ENCODE measurements around the gene GPR32.
"Not testable (repeated sequence)": the region's sequence is repeated elsewhere in the genome, so short reads cannot be mapped to it uniquely, and the experiment has no call there.

Gene GPR32, protein sequence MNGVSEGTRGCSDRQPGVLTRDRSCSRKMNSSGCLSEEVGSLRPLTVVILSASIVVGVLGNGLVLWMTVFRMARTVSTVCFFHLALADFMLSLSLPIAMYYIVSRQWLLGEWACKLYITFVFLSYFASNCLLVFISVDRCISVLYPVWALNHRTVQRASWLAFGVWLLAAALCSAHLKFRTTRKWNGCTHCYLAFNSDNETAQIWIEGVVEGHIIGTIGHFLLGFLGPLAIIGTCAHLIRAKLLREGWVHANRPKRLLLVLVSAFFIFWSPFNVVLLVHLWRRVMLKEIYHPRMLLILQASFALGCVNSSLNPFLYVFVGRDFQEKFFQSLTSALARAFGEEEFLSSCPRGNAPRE

DNA sequence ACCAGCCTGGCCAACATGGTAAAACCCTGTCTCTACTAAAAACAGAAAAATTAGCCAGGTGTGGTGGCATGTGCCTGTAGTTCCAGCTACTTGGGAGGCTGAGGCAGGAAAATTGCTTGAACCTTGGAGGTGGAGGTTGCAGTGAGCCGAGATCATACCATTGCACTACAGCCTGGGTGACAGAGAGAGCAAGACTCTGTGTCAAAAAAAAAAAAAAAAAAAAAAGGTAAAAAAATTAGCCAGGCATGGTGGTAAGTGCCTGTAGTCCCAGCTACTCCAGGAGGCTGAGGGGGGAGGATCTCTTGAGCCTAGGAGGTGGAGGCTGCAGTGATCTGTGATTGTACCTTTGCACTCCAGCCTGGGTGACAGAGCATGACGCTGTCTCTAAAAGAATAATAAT is at the start of gene GPR32:
TSS of gene GPR32 (plus strand) at position 301 of the 400 bp plus-strand sequence. CDS start 137 bp downstream, outside the sequence.
- not testable (repeated sequence) for H3K9me3 ChIP-seq (ENCODE audit: control insufficient read depth, insufficient read depth, low read length); H3K4me2 ChIP-seq (ENCODE audit: low read length); H3K27ac ChIP-seq (ENCODE audit: low read depth, low read length); H4K20me1 ChIP-seq (ENCODE audit: control insufficient read depth, insufficient read depth, low read depth, low read length); H3F3A ChIP-seq (ENCODE audit: control insufficient read depth, insufficient read depth); H3K36me3 ChIP-seq (ENCODE audit: control insufficient read depth, low read length); H3K4me1 ChIP-seq (ENCODE audit: control insufficient read depth, low read length); H3K79me2 ChIP-seq (ENCODE audit: control insufficient read depth, low read length); H3K4me3 ChIP-seq (ENCODE audit: low read length); H3K27me3 ChIP-seq (ENCODE audit: control insufficient read depth, low read length); H3K9me2 ChIP-seq (replicated peaks; ENCODE audit: control insufficient read depth, low read length)

GRCh38 chr19:50720921-50721381 is 49.3 kb upstream of the GPR32 start:
- no peaks in the 10 kb centered on the region for H3F3A ChIP-seq (ENCODE audit: control insufficient read depth, insufficient read depth)
- H3K4me1 ChIP-seq (ENCODE audit: control insufficient read depth, low read length) = peaks cover 30% of the 10 kb centered on the region
- H4K20me1 ChIP-seq (ENCODE audit: control insufficient read depth, insufficient read depth, low read depth, low read length) = no peaks in the 10 kb centered on the region
- H3K9me3 ChIP-seq (ENCODE audit: control insufficient read depth, insufficient read depth, low read length) = no peaks in the 10 kb centered on the region
- no peak overlapping the region for H3K27ac ChIP-seq (ENCODE audit: low read depth, low read length)
- TF ChIP-seq EZH2phosphoT487 (IDR thresholded peaks at IDR 0.05; ENCODE audit: borderline replicate concordance, low read length) = no peak
- TF ChIP-seq, protein P1, sequence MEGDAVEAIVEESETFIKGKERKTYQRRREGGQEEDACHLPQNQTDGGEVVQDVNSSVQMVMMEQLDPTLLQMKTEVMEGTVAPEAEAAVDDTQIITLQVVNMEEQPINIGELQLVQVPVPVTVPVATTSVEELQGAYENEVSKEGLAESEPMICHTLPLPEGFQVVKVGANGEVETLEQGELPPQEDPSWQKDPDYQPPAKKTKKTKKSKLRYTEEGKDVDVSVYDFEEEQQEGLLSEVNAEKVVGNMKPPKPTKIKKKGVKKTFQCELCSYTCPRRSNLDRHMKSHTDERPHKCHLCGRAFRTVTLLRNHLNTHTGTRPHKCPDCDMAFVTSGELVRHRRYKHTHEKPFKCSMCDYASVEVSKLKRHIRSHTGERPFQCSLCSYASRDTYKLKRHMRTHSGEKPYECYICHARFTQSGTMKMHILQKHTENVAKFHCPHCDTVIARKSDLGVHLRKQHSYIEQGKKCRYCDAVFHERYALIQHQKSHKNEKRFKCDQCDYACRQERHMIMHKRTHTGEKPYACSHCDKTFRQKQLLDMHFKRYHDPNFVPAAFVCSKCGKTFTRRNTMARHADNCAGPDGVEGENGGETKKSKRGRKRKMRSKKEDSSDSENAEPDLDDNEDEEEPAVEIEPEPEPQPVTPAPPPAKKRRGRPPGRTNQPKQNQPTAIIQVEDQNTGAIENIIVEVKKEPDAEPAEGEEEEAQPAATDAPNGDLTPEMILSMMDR (IDR thresholded peaks at IDR 0.05; ENCODE audit: low read depth, low read length, poor library complexity, severe bottlenecking) = peak; percentile 18
- H3K9me2 ChIP-seq (replicated peaks; ENCODE audit: control insufficient read depth, low read length) = no peaks in the 10 kb centered on the region
- peaks cover 13% of the 10 kb centered on the region for H3K27me3 ChIP-seq (ENCODE audit: control insufficient read depth, low read length)
- no peak overlapping the region for H3K4me2 ChIP-seq (ENCODE audit: low read length)
- H3K4me3 ChIP-seq (ENCODE audit: low read length) = no peak overlapping the region
- no peaks in the 10 kb centered on the region for H3K36me3 ChIP-seq (ENCODE audit: control insufficient read depth, low read length)
- no peaks in the 10 kb centered on the region for H3K79me2 ChIP-seq (ENCODE audit: control insufficient read depth, low read length)

DNA sequence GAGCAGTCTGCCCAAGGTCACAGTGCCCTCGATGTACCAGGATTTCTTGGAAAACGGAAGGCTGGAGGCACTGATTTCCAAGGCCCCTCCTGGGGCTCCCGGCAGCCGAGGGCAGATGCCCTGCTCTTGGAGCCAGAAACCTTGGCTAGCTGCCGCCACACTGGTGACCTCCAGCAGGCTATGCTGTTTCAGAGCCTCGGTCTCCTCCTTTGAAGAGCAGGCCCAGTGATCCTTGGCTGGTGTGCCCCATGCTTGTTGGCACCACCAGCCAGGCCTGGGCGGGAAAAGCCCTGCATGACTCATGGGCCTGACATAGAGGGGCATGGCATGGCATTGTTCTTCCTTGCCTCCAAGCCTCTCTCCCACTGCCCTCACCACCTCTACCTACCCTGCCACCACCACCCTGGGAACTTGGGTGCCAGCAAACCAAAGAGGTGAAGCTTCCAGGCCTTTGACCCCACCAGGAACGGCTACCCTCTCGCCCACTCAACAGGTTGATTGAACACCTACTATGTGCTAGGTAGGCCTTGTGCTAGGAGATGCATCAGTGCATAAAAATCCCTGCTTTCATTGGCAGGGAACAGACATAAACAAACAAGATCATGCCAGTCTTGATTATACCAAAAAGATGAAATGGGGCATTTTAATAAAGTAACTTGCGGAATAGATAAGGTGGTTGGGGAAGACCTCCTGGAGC is 48.7 kb upstream of the GPR32 start:
- Histone ChIP-seq H3K4me1 (ENCODE audit: control insufficient read depth, low read length) (peaks cover 30% of the 10 kb centered on the region), H3K4me2 (ENCODE audit: low read length) (no peak overlapping the region), H3K4me3 (ENCODE audit: low read length) (no peak overlapping the region), H3F3A (ENCODE audit: control insufficient read depth, insufficient read depth) (no peaks in the 10 kb centered on the region), H3K27me3 (ENCODE audit: control insufficient read depth, low read length) (peaks cover 13% of the 10 kb centered on the region), H3K79me2 (ENCODE audit: control insufficient read depth, low read length) (no peaks in the 10 kb centered on the region), H3K9me2 (replicated peaks; ENCODE audit: control insufficient read depth, low read length) (no peaks in the 10 kb centered on the region), H3K36me3 (ENCODE audit: control insufficient read depth, low read length) (no peaks in the 10 kb centered on the region), H3K27ac (ENCODE audit: low read depth, low read length) (no peak overlapping the region), H4K20me1 (ENCODE audit: control insufficient read depth, insufficient read depth, low read depth, low read length) (no peaks in the 10 kb centered on the region), H3K9me3 (ENCODE audit: control insufficient read depth, insufficient read depth, low read length) (no peaks in the 10 kb centered on the region)
- TF ChIP-seq EZH2phosphoT487 (IDR thresholded peaks at IDR 0.05; ENCODE audit: borderline replicate concordance, low read length) = no peak
- TF ChIP-seq, protein P1 (IDR thresholded peaks at IDR 0.05; ENCODE audit: low read depth, low read length, poor library complexity, severe bottlenecking) = no peak
